ENCODE data around the gene C1orf105.

- no peak for TF ChIP-seq CHD1 (IDR thresholded peaks at IDR 0.05; ENCODE audit: low read depth, low read length)
- TF ChIP-seq, protein P1, sequence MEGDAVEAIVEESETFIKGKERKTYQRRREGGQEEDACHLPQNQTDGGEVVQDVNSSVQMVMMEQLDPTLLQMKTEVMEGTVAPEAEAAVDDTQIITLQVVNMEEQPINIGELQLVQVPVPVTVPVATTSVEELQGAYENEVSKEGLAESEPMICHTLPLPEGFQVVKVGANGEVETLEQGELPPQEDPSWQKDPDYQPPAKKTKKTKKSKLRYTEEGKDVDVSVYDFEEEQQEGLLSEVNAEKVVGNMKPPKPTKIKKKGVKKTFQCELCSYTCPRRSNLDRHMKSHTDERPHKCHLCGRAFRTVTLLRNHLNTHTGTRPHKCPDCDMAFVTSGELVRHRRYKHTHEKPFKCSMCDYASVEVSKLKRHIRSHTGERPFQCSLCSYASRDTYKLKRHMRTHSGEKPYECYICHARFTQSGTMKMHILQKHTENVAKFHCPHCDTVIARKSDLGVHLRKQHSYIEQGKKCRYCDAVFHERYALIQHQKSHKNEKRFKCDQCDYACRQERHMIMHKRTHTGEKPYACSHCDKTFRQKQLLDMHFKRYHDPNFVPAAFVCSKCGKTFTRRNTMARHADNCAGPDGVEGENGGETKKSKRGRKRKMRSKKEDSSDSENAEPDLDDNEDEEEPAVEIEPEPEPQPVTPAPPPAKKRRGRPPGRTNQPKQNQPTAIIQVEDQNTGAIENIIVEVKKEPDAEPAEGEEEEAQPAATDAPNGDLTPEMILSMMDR (IDR thresholded peaks at IDR 0.05; ENCODE audit: control extremely low read depth in 1 of 3, insufficient read depth in 1 of 3, low read depth in 1 of 3, low read length in 3 of 3): no peak
Measured at GRCh38 chr1:172399756-172400721, 20.4 kb upstream of the C1orf105 start.
